Subcutaneous abdominal adipose tissue (tissue), 5 donors: ENCODE data around the gene DPF1.
"Not testable (repeated sequence)": the region's sequence is repeated elsewhere in the genome, so short reads cannot be mapped to it uniquely, and the experiment has no call there.

ENCODE experiments used
- H3K27ac ChIP-seq: one replicate; pipeline ENCODE4 v1.7.0; 2013; ENCODE audit warnings: low read depth, mild to moderate bottlenecking, inconsistent platforms, low read length, moderate library complexity
- H3K27me3 ChIP-seq, 5 donors: one replicate each; pipeline ENCODE4 v1.7.0; 2013; ENCODE audit warnings: low read length in 5 of 5, inconsistent platforms in 1 of 5; ENCODE audit not compliant: control insufficient read depth in 5 of 5, insufficient read depth in 4 of 5
- H3K36me3 ChIP-seq, 5 donors: one replicate each; pipeline ENCODE4 v1.7.0; 2013; ENCODE audit warnings: low read length in 5 of 5; ENCODE audit not compliant: control insufficient read depth in 5 of 5, insufficient read depth in 5 of 5
- H3K4me1 ChIP-seq, 5 donors: one replicate each; pipeline ENCODE4 v1.7.0; 2013; ENCODE audit warnings: low read length in 5 of 5, mild to moderate bottlenecking in 3 of 5, moderate library complexity in 1 of 5; ENCODE audit not compliant: control insufficient read depth in 5 of 5, insufficient read depth in 5 of 5
- H3K4me3 ChIP-seq, 5 donors: one replicate each; pipeline ENCODE4 v1.7.0; 2013; ENCODE audit warnings: low read length in 5 of 5, low read depth in 1 of 5
- H3K9ac ChIP-seq, 5 donors: one replicate each; pipeline ENCODE4 v1.7.0; 2013; ENCODE audit warnings: low read length in 5 of 5, mild to moderate bottlenecking in 4 of 5, moderate library complexity in 3 of 5
- H3K9me3 ChIP-seq, 5 donors: one replicate each; pipeline ENCODE4 v1.7.0; 2013; ENCODE audit warnings: low read length in 5 of 5; ENCODE audit not compliant: control insufficient read depth in 5 of 5
- donor health status: healthy.
- donor health status: healthy.
- donor health status: healthy.
- donor health status: healthy.
- donor health status: healthy.

Gene DPF1

DNA sequence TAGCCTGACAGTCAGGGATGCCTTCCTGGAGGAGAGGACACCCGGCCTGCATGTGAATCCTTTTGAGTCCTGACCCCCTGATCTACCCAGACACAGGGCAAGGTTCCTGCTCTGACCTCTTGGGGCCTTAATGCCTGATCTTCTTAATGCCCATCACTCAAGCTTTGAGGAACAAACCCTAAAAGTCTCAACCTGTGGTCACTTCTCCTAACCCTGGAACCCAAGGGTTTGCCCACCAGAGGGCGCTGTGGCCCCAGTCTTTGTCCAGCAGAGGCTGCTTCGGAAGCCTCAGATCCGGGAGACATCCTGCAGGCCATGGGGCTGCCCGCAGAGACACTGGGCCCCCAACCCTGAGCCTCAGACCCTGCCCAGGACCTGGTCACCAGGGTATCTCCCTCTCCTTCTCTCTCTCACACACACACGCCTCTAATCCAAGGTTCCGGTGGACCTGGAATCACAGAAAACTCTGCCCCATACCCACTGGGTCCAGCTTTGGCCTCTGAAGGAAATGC, 9.8 kb upstream of the DPF1 start:
- no peaks in the 10 kb centered on the region for H3K9me3 ChIP-seq
- H3K36me3 ChIP-seq: no peaks in the 10 kb centered on the region
- peaks cover 6 to 20% (median 8%) of the 10 kb centered on the region in 5 donors for H3K27me3 ChIP-seq
- H3K4me3 ChIP-seq: no peak overlapping the region
- H3K27ac ChIP-seq: no peak overlapping the region
- no peak overlapping the region for H3K9ac ChIP-seq
- peaks cover 0 to 5% (median 4%) of the 10 kb centered on the region in 5 donors for H3K4me1 ChIP-seq

DNA sequence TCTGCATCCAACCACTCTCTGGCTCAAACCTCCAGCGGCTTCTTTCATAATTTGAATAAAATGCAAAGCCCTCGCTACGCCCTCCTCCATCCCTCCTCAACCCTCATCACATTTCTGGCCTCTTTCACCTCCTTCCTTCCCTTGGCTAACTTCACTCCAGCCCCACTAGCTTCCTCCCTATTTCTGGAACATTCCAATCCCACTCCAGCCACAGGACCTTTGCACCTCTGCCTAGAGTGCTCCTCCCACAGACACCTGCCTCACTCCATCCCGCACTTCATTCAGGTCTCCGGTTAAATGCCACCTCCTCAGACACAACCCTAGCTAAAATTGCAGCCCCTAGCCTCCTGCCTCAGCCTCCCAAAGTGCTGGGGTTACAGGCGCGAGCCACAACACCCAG, 7.9 kb upstream of the DPF1 start:
- Histone ChIP-seq H3K36me3 (no peaks in the 10 kb centered on the region), H3K4me1 (peaks cover 0 to 9% (median 8%) of the 10 kb centered on the region in 5 donors), H3K27me3 (peaks cover 17 to 33% (median 22%) of the 10 kb centered on the region in 5 donors)

DNA sequence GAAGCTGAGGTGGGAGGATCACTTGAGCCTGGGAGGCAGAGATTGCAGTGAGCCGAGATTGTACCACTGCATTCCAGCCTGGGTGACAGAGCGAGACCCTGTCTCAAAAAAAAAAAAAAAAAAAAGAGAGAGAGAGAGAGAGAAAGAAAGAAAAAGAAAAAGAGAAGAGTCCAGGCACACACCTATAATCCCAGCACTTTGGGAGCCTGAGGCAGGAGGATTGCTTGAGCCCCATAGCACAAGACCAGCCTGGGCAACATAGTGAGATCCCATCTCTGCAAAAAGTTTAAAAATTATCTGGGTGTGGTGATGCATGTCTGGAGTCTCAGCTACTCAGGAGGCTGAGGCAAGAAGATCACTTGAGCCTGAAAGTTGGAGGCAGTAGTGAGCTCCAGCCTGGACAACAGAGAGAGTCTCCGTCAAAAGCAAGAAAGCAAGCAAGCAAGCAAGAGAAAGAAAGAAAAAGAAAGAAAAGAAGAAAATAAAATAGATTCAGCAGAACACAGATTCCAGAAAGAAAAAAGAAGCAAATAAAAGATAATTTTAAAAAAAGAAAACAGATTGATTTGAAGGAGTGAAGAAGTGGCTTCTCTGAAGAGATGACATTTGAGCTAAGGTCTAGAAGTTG, 6.6 kb upstream of the DPF1 start:
- not testable (repeated sequence) for H3K36me3 ChIP-seq, H3K4me1 ChIP-seq, H3K4me3 ChIP-seq, H3K9ac ChIP-seq, H3K27ac ChIP-seq, H3K9me3 ChIP-seq
- H3K27me3 ChIP-seq: peaks cover 19 to 41% (median 29%) of the 10 kb centered on the region in 5 donors

More for the DNA sequence above, 7.9 kb upstream of the DPF1 start:
- no peak overlapping the region for H3K27ac ChIP-seq
- H3K9me3 ChIP-seq: no peaks in the 10 kb centered on the region
- no peak overlapping the region for H3K9ac ChIP-seq
- no peak overlapping the region for H3K4me3 ChIP-seq

DNA sequence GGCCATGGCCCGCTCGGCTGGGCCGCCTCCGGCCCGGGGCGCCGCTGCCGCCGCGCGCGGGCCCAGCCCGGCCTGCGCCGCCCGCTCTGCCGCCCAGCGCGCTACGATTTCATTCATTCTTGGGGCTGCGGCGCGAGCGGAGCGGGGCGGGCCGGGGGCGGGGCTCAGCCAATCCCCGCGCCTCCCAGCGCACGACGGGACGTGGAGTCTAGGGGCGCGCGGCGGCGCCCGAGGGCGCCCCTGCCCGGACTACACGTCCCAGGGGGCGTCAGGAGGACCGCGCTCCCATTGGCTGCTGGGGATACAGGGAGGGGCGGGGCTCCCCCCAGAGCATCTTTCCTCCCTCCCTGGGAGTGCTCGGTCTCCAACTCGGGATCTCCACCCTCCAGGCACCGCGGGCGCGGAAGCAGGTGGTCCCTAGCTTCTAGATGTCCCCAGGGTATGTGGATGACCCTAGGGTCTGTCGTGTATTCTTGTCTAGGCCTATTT, 5.6 kb upstream of the DPF1 start:
- no peak overlapping the region for H3K27ac ChIP-seq
- H3K9me3 ChIP-seq: no peaks in the 10 kb centered on the region
- H3K27me3 ChIP-seq: peaks cover 21 to 49% (median 35%) of the 10 kb centered on the region in 5 donors
- peaks cover 0 to 9% (median 8%) of the 10 kb centered on the region in 5 donors for H3K4me1 ChIP-seq
- no peak overlapping the region for H3K4me3 ChIP-seq
- no peaks in the 10 kb centered on the region for H3K36me3 ChIP-seq
- H3K9ac ChIP-seq: no peak overlapping the region

DNA sequence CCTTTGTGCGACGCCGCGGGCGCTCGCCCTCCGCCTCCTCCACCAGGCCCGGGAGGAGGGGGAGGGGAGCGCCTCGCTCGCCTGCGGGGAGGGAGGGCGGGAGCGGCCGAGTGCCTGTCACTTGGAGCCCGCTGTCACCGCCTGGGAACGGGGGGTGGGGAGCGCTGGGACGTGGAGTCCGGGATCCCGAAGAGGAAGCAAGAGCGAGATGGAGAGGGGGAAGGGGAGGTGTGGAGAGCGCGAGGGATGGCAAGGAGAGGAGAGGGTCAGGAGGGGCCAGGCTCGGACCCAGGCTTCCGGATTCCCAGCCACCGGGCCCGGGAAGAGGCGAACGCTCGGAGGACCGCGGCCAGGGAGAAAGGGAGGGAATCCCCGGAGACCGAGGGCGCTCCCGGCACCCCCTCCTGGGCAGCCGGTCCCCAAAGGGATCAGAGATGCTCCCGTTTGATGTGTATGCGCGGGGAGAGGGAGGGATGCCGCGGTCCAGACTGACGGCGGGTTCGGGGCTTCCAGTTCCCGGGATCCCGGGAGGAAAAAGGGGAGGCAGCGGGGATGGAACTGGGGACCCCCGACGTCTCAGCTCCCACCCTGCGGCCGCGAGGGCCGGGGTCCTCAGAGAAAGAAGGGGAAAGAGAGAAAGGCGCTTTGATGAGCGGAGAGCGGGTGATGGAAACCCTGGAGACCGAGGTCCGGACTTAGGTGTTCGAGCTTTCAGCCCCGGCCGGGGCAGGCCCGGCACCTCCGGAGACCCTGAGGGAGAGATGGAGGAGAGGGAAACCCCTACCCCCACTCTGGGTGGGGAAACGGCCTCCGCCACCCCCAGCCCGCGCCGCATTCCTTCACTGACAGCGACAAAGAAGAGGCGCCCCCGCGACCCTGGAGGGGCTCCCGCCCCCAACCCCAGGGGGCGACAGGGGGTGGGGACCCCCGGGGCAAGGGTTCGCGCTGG, 4.7 kb upstream of the DPF1 start:
- Histone ChIP-seq H3K9ac (no peak overlapping the region), H3K27ac (no peak overlapping the region), H3K4me1 (peaks cover 0 to 17% (median 15%) of the 10 kb centered on the region in 5 donors), H3K9me3 (no peaks in the 10 kb centered on the region), H3K27me3 (peaks cover 24 to 56% (median 41%) of the 10 kb centered on the region in 5 donors), H3K4me3 (no peak overlapping the region), H3K36me3 (no peaks in the 10 kb centered on the region)

DNA sequence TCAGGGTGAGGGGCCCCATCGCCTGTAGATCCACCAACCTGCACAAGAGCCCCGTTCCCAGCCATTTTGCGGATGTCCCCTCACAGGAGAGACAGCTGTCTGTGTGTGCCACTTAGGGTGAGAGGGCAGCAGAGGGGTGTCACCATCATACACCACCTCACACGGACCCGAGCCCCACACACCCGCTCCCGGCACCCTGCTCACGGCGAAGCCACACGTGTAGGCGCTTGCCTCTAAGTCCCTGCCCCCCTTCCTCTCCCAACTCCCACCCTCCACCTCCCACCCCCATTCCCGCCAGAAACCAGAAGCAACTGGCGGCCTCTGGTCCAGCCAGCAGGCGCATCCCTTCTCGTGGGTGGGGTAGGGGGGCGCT, 4.0 kb upstream of the DPF1 start:
- no peaks in the 10 kb centered on the region for H3K36me3 ChIP-seq
- H3K9ac ChIP-seq: no peak overlapping the region
- H3K9me3 ChIP-seq: no peaks in the 10 kb centered on the region
- H3K27me3 ChIP-seq: peaks cover 32 to 64% (median 48%) of the 10 kb centered on the region in 5 donors
- no peak overlapping the region for H3K4me3 ChIP-seq
- H3K27ac ChIP-seq: no peak overlapping the region
- peaks cover 0 to 22% (median 16%) of the 10 kb centered on the region in 5 donors for H3K4me1 ChIP-seq

DNA sequence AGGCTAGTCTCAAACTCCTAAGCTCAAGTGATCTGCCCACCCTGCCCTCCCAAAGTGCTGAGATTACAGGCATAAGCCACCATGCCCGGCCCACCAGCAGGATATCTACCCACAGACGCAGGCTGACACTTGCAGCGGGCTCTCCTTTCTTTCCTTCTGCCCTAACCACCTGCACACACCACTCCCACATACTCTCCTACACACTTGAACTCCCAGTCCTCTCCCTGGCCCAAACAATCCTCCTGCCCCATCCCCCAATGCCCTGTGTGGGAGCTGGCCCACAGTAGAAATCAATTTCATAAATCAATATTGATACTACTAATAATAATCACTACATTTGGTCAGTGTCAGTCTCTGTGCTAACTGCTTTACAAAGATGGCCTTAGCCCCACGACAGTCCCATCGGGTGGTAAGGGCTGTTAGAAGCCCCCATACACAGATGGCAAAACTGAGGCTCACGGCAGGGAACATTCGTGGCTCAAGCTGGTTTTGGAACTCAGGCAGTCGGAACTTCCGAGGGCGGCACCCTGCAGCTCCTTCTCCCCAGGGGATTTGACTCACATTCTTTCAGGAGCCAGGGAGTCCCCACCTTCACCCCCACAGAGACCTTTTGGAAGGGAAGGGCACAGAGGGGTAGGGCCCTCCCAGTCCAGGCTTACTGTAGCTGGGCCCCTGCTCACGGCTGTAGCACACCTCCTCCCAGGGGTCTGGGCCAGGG, 3.4 kb upstream of the DPF1 start:
- H3K9me3 ChIP-seq: no peaks in the 10 kb centered on the region
- H3K4me3 ChIP-seq: no peak overlapping the region
- no peak overlapping the region for H3K27ac ChIP-seq
- H3K36me3 ChIP-seq: no peaks in the 10 kb centered on the region
- no peak overlapping the region for H3K9ac ChIP-seq
- peaks cover 0 to 22% (median 16%) of the 10 kb centered on the region in 5 donors for H3K4me1 ChIP-seq
- peaks cover 36 to 69% (median 54%) of the 10 kb centered on the region in 5 donors for H3K27me3 ChIP-seq

DNA sequence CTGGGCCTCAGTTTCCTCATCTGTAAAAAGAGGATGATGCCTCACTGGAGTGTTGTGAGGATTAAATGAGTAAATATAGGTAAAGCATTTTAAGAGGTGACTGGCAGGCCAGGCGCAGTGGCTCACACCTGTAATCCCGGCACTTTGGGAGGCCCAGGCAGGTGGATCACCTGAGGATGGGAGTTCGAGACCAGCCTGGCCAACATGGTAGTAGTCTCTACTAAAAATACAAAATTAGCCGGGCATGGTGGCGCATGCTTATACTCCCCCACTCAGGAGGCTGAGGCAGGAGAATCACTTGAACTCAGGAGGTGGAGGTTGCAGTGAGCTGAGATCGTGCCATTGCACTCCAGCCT, 819 bp upstream of the DPF1 start:
- H3K9me3 ChIP-seq, H3K9ac ChIP-seq, H3K27ac ChIP-seq, H3K36me3 ChIP-seq, H3K4me3 ChIP-seq: not testable (repeated sequence)
- Histone ChIP-seq H3K4me1 (peaks cover 0 to 22% (median 16%) of the 10 kb centered on the region in 5 donors), H3K27me3 (peaks cover 37 to 70% (median 58%) of the 10 kb centered on the region in 5 donors)

DNA sequence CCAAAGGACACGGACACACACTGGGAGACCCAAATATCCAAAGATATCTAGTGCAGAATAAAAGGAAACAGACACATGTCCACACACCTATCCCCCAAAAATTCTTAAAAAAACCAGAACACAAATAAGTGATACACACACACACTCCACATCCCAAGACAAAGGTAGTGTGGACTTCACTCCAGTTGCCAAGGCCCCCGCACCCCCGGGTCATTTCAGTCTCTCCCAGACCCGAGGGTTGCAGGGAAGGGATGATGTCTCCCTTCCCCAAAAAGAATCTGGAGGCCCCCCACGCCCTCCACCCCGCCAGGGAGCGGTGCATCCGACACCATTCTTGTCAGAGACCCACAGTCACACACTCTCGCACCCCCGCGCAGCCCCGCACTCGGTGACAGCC, 407 bp downstream of the DPF1 start:
- H3K9ac ChIP-seq: no peak overlapping the region
- peak overlapping the region in 3 of 5 donors; percentile 30 to 57 (median 45) for H3K4me3 ChIP-seq
- no peaks in the 10 kb centered on the region for H3K9me3 ChIP-seq
- peaks cover 40 to 68% (median 56%) of the 10 kb centered on the region in 5 donors for H3K27me3 ChIP-seq
- H3K36me3 ChIP-seq: no peaks in the 10 kb centered on the region
- H3K27ac ChIP-seq: no peak overlapping the region
- peaks cover 0 to 15% (median 10%) of the 10 kb centered on the region in 5 donors for H3K4me1 ChIP-seq
